Measurements from ENCODE around the gene APOC1. TPM values are rescaled to one million over a fixed set of nuclear protein-coding genes. Genes with fewer than 3 reads are reported as not detected.

The APOC1 gene
- total RNA-seq, 1 donor, result 2.6 TPM

- no peak for DNase-seq (ENCODE audit: low read depth)
- no peak for TF ChIP-seq CTCF (IDR thresholded peaks at IDR 0.05; ENCODE audit: insufficient read depth, low read depth, low read length)
- H3K4me3 ChIP-seq (ENCODE audit: low read depth, low read length), result no peak overlapping the region
Observed at GRCh38 chr19:44960906-44961728, 46.7 kb downstream of the APOC1 start.

GRCh38 chr19:44961821-44962220, 47.4 kb downstream of the APOC1 start:
- H3K4me3 ChIP-seq (ENCODE audit: low read depth, low read length), result no peak overlapping the region
- no peak for DNase-seq (ENCODE audit: low read depth)
- no peak for TF ChIP-seq CTCF (IDR thresholded peaks at IDR 0.05; ENCODE audit: insufficient read depth, low read depth, low read length)

- no peak for DNase-seq (ENCODE audit: low read depth)
- no peak overlapping the region for H3K4me3 ChIP-seq (ENCODE audit: low read depth, low read length)
- TF ChIP-seq CTCF (IDR thresholded peaks at IDR 0.05; ENCODE audit: insufficient read depth, low read depth, low read length), result no peak
Observed at GRCh38 chr19:44968118-44968517, 53.7 kb downstream of the APOC1 start.

GRCh38 chr19:44968670-44969069, 54.3 kb downstream of the APOC1 start:
- H3K4me3 ChIP-seq (ENCODE audit: low read depth, low read length), result no peak overlapping the region
- no peak for DNase-seq (ENCODE audit: low read depth)
- no peak for TF ChIP-seq CTCF (IDR thresholded peaks at IDR 0.05; ENCODE audit: insufficient read depth, low read depth, low read length)

Other genes starting within 250 kb of the APOC1 start
- gene CEACAM19, start 243.1 kb upstream of the APOC1 start, total RNA-seq, result 2.6 and 5.6 TPM in 2 replicates
- under 0.01 and 0.32 TPM in 2 replicates for gene CEACAM16, start 215.5 kb upstream of the APOC1 start, total RNA-seq
- gene BCL3, start 165.9 kb upstream of the APOC1 start, total RNA-seq, result 8.6 and 10.0 TPM in 2 replicates
- gene CBLC, start 136.7 kb upstream of the APOC1 start, total RNA-seq, result under 0.01 TPM in 2 replicates
- 10.3 and 15.1 TPM in 2 replicates for gene BCAM, start 105.5 kb upstream of the APOC1 start, total RNA-seq
- gene NECTIN2, start 68.3 kb upstream of the APOC1 start, total RNA-seq, result 133 and 134 TPM in 2 replicates
- 56.7 and 57.9 TPM in 2 replicates for gene TOMM40, start 23.4 kb upstream of the APOC1 start, total RNA-seq
- gene APOE, start 8.8 kb upstream of the APOC1 start, total RNA-seq, result 9.7 and 16.4 TPM in 2 replicates
- not detected in 2 replicates for gene APOC4, start 27.6 kb downstream of the APOC1 start, total RNA-seq
- not detected in 2 replicates for gene APOC2, start 31.4 kb downstream of the APOC1 start, total RNA-seq
- gene CLPTM1, start 40.8 kb downstream of the APOC1 start, total RNA-seq, result 53.1 and 62.6 TPM in 2 replicates
- 10.6 and 13.8 TPM in 2 replicates for gene RELB, start 86.9 kb downstream of the APOC1 start, total RNA-seq
- 14.2 and 16.4 TPM in 2 replicates for gene CLASRP, start 124.4 kb downstream of the APOC1 start, total RNA-seq
- gene ZNF296, start 161.9 kb downstream of the APOC1 start, total RNA-seq, result under 0.01 TPM in 2 replicates
- 16.0 and 24.2 TPM in 2 replicates for gene GEMIN7, start 164.7 kb downstream of the APOC1 start, total RNA-seq
- 31.1 and 36.1 TPM in 2 replicates for gene PPP1R37, start 178.6 kb downstream of the APOC1 start, total RNA-seq
- gene NKPD1, start 246.4 kb downstream of the APOC1 start, total RNA-seq, result under 0.01 TPM in 2 replicates

All from fibroblast of villous mesenchyme (primary cell).